ENCODE results near the gene RAD52.
A peak's percentile ranks its signal among the peaks of the same experiment; 100 is the strongest.
"Not testable (repeated sequence)": the region's sequence is repeated elsewhere in the genome, so short reads cannot be mapped to it uniquely, and the experiment has no call there.

The RAD52 gene

DNA sequence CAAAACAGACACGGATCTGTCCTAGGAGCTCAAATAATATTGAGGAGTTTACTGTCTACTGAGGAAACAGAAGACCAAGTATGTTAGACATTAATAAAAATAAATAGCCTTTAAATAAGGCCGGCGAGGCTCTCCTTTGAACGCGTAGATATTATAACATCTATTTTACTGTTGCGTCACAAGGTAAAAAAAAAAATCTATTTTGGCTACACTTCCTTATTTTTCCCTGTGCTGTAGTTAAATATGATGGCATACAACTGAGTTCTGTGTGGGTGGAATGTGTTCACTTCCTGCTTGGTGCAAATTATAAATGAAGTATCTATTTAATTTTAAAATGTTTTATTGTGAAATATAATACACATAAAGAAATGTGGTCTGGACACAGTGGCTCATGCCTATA is 17.2 kb upstream of the RAD52 start:
- DNase-seq: no peak

DNA sequence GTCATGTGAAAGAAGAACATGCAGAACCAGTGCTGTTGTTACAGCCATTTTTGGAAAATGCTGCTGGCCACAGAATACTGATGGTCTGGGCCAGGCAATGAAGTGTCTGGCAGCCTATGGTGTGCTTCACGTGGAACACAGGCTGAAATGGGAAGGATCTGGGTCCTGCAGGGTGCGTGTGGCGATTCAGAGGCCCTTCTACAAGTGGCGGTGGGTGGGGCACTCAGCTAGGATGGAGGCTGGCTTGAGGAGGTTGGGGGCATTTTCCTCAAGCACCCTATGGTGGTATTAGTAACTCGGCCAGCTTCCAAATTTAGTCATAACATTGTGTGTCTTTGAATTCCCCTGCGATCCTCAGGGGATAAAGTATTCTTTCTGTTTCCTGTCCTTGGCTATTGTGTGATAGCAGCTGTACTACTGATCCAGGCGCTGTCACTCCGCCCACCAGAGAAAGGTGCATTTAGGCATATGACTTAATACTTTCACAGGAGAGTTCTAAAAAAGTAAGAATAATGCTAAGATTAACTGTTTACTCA is 9.2 kb upstream of the RAD52 start:
- no peak for DNase-seq

DNA sequence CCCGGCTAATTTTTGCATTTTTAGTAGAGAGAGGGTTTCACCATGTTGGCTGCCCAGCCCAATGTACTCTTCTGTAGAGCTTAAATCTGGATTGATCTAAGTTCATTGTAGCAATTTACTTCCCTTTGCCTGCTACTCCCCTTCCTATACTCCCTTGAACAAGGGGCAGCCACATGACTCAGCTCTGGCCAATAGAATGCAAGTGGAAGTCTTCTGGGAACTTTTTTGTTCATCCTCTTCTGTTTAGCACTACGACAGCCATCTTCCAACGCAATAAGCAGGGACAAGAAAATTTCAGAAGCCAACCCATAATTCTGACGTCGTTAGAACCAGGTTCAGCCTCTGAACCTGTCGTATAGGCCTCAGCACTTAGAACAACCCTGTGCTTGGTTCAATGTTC is 6.4 kb upstream of the RAD52 start:
- no peak for DNase-seq

DNA sequence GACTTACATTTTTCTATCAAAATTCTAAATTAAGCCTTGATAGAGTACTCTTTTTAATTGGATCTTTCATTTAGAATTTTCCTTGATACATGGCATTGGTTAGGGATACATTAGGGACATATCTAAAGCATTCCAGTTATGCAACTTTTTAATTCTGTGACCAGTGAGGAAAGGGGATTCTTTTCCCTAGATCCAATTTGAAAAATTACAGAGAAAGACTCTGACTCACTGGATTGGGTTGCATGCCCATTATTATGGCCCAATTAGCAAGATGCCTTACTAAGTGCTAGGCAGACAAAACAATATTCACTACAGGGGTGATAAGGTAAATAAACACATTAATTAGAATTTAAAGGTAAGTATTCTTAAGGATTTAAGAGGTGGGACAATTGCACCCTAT is 5.2 kb upstream of the RAD52 start:
- no peak for DNase-seq

DNA sequence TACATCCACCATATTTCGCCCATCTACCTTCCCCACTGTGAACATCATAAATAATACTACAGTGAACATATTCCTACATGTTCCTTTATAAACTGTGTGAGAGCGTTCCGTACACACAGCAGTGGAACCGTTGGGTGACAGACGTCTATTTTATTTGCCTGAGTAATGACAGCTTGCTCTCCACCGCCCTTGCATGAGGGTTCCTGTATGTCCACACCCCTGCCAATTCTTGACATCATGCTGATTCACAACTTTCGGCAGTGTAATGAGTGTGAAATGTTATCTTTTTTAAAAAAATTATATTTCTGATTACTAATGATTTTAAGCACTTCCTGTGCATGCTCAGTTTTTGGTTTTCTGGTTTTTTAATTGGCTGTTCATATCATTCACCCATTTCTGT is 4.3 kb upstream of the RAD52 start:
- DNase-seq: no peak

DNA sequence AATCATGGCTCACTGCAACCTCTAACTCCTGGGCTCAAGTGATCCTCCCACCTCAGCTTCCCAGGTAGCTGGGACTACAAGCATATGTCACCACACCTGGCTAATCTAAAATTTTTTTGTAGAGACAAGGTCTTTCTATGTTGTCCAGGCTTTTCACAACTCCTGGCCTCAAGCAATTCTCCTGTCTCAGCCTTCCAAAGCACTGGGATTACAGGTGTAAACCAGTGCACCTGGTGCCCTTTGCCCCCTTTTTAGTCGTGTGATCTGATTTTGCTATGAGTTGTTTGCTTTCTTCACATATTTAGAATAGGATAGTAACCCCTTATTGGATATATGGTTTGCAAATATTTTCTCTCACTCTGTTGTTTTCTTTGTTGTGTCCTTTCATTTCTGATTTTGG is 1.7 kb upstream of the RAD52 start:
- no peak for DNase-seq

DNA sequence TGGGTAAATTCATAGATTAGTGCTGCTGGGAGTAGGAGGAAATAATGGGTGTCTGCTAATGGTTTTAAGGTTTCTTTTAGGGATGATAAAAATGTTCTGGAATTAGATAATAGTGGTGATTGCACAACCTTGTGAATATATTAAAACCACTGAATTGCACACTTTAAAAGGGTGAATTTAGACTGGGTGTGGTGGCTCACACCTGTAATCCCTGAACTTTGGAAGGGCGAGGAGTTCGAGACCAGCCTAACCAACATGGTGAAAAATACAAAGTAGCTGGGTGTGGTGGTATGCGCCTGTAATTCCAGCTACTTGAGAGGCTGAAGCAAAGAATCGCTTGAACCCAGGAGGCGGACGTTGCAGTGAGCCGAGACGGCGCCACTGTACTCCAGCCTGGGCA is 1.3 kb downstream of the RAD52 start:
- DNase-seq: no peak

DNA sequence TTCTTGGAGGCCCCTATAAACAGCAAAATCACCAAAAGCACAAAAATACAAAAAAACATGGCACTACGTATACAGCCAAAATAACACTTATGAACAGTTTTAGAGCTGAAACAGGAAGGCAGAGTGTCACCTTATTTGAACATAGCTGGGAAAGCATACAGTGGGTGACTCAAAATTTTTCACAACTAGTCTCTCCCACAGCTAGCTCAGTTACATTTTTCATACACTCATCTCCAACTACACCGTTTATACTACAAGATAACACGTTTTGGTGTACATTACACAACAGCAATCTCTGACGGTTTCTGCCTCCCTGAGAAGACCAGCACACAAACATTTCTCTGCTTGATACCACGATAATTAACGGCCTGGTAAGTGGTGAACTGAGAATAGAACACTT is 2.9 kb downstream of the RAD52 start:
- no peak for DNase-seq

DNA sequence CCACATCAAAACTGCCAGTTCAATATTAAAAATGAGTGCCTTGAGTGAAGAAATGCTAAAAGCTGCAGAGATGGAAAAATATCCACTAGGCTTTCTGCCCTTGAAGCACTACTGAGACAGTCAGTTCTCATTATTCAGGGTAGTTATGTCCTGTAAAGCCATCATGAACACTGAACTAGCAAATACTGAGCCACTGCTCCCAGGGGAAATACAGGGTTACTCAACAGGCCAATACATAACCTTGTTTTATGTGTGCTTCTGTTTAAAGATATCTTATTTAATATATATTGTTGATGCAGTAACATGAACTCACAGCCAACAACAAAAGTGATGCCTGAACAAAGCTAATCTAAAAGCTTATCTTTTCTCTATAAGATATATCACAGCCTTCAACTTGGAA is 3.3 kb downstream of the RAD52 start:
- DNase-seq: no peak

DNA sequence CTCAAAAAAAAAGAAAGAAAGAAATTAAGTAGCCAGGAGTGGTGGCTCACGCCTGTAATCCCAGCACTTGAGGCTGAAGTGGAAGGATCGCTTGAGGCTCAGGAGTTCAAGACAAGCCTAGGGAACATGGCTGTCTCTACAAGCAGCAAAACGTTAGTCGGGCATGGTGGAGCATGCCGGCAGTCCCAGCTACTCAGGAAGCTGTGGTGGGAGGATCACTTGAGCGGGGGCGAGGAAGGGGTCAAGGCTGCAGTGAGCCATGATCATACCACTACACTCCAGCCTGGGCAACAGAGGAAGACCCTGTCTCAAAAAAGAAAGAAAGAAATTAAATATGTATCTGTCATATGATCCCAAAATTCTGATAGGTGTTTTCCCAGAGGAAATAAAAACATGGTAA is 5.3 kb downstream of the RAD52 start:
- no peak for DNase-seq

DNA sequence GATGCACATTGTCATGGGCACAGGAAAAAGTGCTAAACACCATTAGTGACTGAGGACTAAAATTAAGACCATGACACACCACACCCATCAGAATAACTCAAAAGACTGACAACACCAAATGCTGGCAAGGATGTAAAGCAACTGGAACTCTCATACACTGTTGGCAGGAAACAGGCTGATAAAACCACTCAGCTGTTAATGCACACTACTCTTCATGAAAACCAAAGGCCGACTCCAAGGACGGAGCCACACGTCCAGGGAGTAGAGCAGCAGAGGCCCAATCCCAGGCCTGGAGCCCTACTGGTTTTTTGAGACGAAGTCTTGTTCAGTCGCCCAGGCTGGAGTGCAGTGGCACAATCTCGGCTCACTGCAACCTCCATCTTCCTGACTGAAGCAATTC is 6.4 kb downstream of the RAD52 start:
- no peak for DNase-seq

DNA sequence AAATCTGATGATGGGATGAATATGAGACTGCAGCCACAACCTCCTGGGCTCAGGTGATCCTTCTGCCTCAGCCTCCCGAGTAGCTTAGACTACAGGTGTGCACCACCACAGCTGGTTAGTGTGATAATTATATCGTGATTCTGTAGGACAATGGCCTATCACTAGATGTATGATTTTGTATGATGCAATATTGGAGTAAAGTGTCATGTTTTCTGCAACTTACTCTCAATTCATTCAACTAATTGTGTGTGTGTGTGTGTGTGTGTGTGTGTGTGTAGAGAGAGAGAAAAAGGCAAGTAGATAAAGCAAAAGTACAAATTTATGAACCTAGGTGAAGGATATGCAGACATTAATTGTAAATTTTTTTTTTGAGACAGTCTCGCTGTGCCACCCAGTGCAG is 10.7 kb downstream of the RAD52 start:
- DNase-seq: no peak

DNA sequence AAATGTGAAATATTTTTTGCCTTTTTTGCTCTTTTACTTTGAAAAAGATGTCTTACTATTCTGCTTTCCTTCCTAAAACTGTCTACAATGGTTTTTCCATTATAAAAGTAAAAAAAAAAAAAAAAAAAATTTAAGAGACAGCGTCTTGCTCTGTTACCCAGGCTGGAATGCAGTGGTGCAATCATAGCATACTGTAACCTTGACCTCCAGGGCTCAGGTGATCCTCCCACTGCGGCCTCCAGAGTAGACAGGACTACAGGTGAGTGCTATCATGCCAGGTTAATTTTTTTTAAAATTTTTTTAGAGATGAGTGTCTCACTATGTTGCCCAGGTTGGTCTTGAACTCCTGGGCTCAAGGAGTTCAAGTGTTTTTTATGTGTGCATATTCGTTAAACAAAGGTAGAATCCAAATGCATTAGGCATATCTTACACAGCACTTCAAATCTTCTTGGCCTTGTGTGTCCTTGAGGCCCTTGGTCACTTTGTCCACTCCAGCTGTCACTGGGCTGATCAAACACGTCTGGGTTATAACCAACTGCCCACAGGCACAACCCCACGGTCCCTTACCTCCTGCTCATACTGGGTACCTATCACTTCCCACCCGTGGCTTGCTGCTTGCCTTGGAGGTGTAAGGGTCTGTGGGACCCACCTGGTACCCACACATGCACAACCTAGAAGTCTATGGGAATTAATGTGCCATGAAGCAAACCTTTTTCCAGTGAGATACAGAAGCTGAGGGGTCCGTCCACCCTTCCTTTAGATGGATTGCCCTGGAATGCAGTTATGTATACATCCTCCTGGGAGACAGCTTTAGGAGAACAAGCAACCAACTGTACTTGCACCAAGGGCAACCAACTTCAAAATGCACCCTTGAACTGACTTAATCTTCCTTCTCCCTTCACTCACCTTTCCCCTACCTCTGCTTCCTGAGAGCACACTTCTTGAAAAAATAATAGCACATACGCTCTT is 12.8 kb downstream of the RAD52 start:
- no peak for DNase-seq

DNA sequence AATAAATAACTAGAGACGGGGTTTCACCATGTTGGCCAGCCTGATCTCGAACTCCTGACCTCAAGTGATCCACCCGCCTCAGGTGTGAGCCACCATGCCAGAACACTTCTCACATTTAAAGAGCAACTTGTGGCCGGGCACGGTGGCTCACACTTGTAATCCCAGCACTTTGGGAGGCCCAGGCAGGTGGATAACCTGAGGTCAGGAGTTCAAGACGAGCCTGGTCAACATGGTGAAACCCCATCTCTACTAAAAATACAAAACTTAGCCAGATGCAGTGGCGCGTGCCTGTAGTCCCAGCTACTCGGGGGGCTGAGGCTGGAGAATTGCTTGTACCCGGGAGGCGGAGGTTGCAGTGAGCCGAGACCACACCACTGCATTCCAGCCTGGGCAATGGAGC is 13.6 kb downstream of the RAD52 start:
- not testable (repeated sequence) for DNase-seq

DNA sequence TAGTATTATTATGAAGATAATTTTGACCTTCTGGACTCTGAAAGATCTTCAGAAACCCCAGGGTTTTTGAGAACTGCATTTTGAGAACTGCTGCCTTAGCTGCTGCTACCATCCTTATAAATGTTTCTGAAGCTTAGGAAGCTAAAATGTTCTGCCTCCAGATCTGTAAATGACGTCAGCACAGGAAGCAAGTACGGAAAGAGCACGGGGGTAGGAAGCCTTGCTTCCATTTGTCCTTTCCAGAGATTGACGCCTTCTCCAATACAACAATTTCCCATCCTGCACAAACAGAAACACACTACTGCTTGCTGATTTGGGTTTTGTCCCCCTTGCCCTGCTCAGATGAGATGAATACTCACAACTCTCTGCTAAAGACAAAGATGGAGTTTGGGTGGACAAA is 17.9 kb downstream of the RAD52 start:
- DNase-seq: no peak

DNA sequence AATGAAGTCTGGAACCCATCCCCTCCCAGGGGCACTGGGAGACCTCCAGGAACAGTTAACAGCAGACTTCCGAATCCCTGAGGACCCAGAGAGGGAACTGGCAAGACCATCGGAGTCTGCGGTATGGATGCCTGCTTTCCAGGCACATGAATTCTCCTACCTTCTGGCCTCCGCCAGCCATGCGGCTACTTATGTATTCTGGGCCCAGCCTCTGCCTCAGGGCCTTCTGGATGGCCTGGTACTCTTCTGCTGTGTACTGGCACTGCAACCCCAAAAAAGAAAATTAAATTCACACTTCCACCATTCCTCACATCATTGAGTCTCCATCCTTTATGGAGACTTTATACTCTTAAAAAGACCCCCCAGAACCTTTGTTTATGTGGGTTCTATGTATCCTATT is 18.4 kb downstream of the RAD52 start:
- no peak for DNase-seq

DNA sequence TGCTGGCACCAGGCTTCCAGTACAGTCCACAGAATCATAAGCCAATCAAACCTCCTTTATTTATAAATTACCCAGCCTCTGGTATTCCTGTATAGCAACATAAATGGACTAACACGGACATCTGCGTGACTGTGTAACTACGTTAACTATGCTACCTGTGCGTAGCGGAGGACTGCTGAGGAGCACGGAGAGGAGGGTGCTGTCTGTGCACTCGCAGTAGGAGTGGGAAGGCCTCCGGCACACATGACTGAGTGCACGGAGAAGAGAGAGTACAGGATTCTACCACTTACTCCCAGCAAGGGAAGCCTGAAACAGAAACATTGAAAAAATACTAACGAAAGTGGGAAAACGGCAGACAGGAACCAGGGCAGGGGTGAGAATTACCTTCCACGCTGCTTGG is 22.9 kb downstream of the RAD52 start:
- no peak for DNase-seq

DNA sequence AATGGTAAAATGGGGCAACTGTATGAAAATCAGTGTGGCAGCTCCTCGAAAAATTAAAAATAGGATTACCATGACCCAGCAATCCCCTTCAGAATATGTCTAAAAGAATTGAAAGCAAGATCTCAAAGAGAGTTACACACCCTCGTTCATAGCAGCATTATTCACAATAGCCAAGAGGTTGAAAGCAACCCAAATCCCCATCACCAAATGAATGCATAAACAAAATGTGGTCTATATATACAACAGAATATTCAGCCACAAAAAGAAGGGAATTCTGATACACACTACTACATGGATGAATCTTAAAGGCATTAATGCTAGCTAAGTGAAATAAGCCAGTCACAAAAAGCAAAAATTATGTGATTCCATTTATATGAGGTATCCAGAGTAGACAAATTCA is 27.2 kb downstream of the RAD52 start:
- no peak for DNase-seq

DNA sequence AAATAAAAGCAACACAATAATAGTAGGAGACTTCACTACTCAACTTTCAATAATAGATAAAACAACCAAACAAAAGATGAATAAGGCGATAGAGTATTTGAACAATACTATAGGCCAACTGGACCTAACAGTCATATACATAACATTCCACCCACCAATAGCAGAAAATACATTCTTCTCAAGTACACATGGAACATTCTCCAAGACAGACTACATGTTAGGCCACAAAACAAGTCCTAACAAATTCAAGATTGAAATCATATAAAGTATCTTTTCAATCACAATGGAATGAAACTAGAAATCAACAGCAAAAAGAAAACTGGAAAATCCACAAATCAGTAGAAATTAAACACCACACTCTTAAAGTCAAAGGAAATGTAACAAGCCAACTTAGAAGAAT is 28.8 kb downstream of the RAD52 start:
- no peak for DNase-seq

DNA sequence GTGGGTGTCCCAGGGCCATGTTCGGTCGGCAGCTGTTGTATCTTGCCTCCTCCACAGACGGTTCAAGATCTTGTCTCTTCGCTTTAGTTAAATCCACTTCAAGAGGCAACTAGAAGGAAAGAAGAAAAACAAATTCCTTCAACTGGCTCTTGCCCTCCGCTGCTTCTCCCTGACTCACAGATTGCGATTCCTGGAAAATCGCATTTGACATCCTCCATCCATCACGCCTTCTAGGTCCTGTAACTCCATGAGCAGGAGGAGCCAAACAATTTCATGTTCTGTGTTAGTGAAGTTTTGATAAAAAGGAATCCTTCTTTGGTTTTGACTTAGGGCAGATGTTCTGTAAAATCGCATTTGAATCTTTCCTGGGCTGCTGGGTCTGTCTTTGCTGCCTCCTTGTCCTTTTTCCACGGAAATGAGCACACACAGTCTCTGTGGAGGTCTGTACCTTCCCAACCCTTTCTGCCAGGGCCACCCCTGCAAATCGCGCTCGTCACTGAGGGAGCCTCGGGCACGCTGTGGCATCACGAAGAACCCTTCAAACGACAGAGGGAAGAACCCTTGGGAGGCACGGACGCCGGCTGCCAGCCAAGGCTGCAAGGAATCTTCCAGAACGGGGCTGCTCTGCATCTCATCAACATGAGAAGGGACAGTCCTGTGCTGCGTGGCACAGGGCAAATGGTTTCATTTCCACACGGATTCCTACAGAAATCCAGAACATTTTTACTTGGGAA is 32.6 kb downstream of the RAD52 start:
- no peak for DNase-seq

DNA sequence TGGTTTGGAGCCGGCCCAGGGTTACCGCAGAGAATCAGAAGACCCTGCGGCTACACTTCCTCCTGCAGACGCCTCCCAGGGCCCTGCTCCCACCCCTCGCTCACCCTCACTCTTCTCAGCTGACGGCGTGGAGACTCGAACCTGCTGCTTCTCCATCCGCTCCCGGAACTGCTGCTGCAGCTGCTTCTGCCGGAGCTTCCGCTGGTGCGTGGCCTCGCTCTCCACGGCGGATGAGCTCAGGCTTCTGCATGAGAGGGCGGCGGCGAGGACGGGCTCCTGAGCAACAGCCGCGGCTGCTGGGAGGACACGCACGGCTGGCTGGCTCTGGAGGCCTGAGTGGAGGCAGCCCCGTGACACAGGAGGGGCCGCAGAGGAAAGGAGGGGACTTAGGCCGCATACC is 33.3 kb downstream of the RAD52 start:
- DNase-seq: peak in 1 of 4 experiments; percentile 3

DNA sequence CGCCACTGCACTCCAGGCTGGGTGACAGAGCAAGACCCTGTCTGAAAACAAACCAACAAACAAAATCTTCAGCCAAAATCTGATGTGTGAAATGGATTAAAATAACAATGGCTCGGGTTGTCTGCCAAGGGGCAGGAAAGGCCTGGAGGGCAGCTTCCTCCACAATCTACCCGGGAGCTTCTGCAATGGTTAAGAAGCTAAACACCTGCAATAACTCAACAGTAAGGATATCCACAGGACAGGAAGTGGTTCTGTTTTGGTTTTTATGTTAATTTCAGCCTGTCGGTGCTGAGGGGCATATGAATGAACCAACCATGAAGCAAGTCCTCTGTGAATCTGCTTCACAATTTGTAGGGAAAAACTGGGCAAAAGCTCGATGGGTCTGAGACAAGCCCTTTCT is 34.4 kb downstream of the RAD52 start:
- no peak for DNase-seq

DNA sequence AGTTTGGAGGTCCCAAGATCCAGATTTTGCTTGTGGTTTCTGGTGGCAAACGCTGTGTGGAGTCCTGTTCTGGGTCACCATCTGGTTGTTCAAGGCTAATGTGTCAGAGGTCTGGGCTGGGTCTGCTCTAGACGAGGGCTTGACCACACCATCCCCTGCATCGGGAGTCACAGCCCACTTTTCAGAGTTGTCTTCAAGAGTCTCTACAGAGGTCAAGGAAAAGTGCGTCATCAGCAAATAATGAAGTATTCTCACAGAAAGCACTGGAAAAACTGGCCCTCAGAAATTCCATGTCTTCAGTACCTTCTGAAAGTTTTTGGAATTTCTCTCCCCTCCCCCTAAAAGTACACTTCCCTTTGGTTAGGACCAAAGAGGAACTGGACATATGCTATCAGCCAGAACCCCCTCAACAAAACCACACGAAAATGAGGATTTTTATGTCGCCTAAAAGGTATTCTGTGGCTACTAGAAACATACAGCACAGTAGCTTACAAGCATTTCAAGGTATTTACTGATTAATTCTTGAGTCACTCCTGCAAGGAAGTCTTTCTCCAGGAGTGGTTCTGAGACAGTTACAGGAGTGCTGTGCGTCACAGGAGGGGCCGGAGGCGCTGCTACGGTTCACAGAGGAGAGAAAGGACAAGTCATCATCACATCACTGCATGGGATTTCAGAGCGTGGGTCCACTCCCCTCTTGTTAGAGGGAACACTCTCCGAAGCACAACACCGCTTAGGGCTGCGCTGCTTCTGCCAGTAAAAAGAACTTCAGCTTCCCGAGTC is 35.4 kb downstream of the RAD52 start:
- no peak for DNase-seq
